T-helper 22 cell (primary cell): ENCODE measurements around the gene MC1R.
"Not testable (repeated sequence)": the region's sequence is repeated elsewhere in the genome, so short reads cannot be mapped to it uniquely, and the experiment has no call there.

Experiments used
- DNase-seq: peaks from one replicate; pipeline ENCODE4 v3.0.0-alpha.2; 2020; ENCODE audit warnings: low read depth

MC1R gene

GRCh38 chr16:89918453-89919347 lies at the start of gene MC1R:
Gene MC1R, plus strand, starts transcription at chr16:89918862. Its CDS starts 397 bp downstream, at chr16:89919259.
- no peak for DNase-seq

- DNase-seq: no peak
These were observed 48.8 kb upstream of the MC1R start for GRCh38 chr16:89869911-89870310.

- no peak for DNase-seq
These were observed 48.2 kb upstream of the MC1R start for GRCh38 chr16:89870440-89870839.

GRCh38 chr16:89871895-89872294 lies 46.8 kb upstream of the MC1R start:
- DNase-seq: no peak

GRCh38 chr16:89873109-89873971 lies 45.3 kb upstream of the MC1R start, which contains the start of gene TCF25:
Gene TCF25, plus strand, starts transcription at chr16:89873592. Its CDS starts 76 bp downstream, at chr16:89873668.
- DNase-seq: peak; percentile 80

GRCh38 chr16:89873972-89874689 lies 44.5 kb upstream of the MC1R start:
- DNase-seq: peak; percentile 95

- DNase-seq: not testable (repeated sequence)
These were observed 39.5 kb upstream of the MC1R start for GRCh38 chr16:89879123-89879522.

- DNase-seq: no peak
These were observed 37.9 kb upstream of the MC1R start for GRCh38 chr16:89880477-89881367.

GRCh38 chr16:89881368-89881730 lies 37.3 kb upstream of the MC1R start:
- no peak for DNase-seq

GRCh38 chr16:89883346-89884040 lies 35.2 kb upstream of the MC1R start:
- no peak for DNase-seq

- DNase-seq: no peak
These were observed 34.6 kb upstream of the MC1R start for GRCh38 chr16:89884041-89884421.

GRCh38 chr16:89887243-89887642 lies 31.4 kb upstream of the MC1R start:
- no peak for DNase-seq

GRCh38 chr16:89890200-89890599 lies 28.5 kb upstream of the MC1R start:
- no peak for DNase-seq

GRCh38 chr16:89890886-89891657 lies 27.6 kb upstream of the MC1R start:
- no peak for DNase-seq

GRCh38 chr16:89892055-89892630 lies 26.5 kb upstream of the MC1R start:
- no peak for DNase-seq

- no peak for DNase-seq
These were observed 26.0 kb upstream of the MC1R start for GRCh38 chr16:89892635-89893034.

GRCh38 chr16:89893642-89894548 lies 24.8 kb upstream of the MC1R start:
- no peak for DNase-seq
